Loucy (cell line): ENCODE measurements around the gene KRTAP4-7.
"Not testable (repeated sequence)": the region's sequence is repeated elsewhere in the genome, so short reads cannot be mapped to it uniquely, and the experiment has no call there.

Source experiments
- EZH2phosphoT487 ChIP-seq: fragments of 200-600 bp; IDR thresholded peaks from 2 replicates; pipeline ENCODE4 v1.6.1; 2018; ENCODE audit warnings: antibody characterized with exemption, mild to moderate bottlenecking, moderate library complexity, borderline replicate concordance
- TF ChIP-seq, protein P1 (sequence below): fragments of 200-600 bp; sonication (generic); conservative IDR thresholded peaks from 2 replicates; pipeline ENCODE4 v1.5.1; 2014; ENCODE audit warnings: mild to moderate bottlenecking, antibody characterized with exemption, low read length

DNA sequence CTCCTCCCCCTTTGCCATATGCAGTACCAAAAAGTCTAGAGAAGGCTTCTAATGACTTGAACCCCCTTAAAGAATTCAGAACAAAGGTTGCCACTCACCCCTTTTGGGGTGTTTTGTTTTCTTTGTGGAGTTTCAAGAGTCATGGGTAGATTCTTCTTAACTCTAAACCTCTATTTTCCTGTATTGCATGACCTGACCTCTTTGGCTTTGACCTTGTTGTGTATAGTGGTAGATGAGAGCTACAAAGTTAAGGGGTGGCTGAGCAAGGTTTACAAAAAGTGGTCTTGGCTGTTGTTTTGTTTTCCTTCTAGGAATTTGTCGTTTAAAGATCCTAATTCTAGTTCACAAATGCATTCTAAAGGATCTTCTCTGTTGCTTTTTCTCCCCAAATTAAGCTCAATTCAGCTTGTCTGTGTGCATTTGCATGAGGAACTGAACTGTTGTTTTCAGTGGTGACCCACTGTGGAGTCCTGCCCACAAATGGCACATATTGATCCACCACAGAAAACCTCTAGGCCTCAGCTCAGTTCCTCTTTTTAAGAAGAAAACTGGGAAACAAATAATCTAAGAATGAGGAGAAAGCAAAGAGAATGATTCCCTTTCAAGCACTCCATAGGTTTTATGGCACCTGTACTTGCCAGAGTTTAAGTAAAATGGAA is 24.9 kb downstream of the KRTAP4-7 start:
- TF ChIP-seq, protein P1, sequence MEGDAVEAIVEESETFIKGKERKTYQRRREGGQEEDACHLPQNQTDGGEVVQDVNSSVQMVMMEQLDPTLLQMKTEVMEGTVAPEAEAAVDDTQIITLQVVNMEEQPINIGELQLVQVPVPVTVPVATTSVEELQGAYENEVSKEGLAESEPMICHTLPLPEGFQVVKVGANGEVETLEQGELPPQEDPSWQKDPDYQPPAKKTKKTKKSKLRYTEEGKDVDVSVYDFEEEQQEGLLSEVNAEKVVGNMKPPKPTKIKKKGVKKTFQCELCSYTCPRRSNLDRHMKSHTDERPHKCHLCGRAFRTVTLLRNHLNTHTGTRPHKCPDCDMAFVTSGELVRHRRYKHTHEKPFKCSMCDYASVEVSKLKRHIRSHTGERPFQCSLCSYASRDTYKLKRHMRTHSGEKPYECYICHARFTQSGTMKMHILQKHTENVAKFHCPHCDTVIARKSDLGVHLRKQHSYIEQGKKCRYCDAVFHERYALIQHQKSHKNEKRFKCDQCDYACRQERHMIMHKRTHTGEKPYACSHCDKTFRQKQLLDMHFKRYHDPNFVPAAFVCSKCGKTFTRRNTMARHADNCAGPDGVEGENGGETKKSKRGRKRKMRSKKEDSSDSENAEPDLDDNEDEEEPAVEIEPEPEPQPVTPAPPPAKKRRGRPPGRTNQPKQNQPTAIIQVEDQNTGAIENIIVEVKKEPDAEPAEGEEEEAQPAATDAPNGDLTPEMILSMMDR, result not testable (repeated sequence)
- TF ChIP-seq EZH2phosphoT487, result not testable (repeated sequence)
